GM12875 (cell line): ENCODE data around the gene DPP3.

ENCODE experiments used
- H3K4me3 ChIP-seq: one replicate; pipeline ENCODE4 v1.5.1; 2011; ENCODE audit warnings: low read depth, low read length, control low read depth
- CTCF ChIP-seq: IDR thresholded peaks from 2 replicates; pipeline ENCODE4 v1.5.1; 2011; ENCODE audit warnings: low read depth, mild to moderate bottlenecking, control low read depth, inconsistent platforms, low read length, moderate library complexity, borderline replicate concordance; ENCODE audit not compliant: insufficient read depth

DPP3 gene

GRCh38 chr11:66546368-66546965 lies 66.2 kb downstream of the DPP3 start, which contains the start of gene ACTN3:
ACTN3 (plus strand) TSS chr11:66546903; CDS start chr11:66546938, 35 bp downstream.
- H3K4me3 ChIP-seq: peak within 1 kb of the TSS; percentile 94
- no peak for TF ChIP-seq CTCF

GRCh38 chr11:66546966-66547661 lies 66.9 kb downstream of the DPP3 start:
- H3K4me3 ChIP-seq: no peak overlapping the region
- no peak for TF ChIP-seq CTCF

GRCh38 chr11:66547662-66548009 lies 67.4 kb downstream of the DPP3 start:
- TF ChIP-seq CTCF: no peak
- no peak overlapping the region for H3K4me3 ChIP-seq

- no peak for TF ChIP-seq CTCF
- H3K4me3 ChIP-seq: no peak overlapping the region
These were observed 67.8 kb downstream of the DPP3 start for GRCh38 chr11:66548041-66548440.

GRCh38 chr11:66548774-66549630 lies 68.8 kb downstream of the DPP3 start:
- TF ChIP-seq CTCF: no peak
- no peak overlapping the region for H3K4me3 ChIP-seq

- H3K4me3 ChIP-seq: no peak overlapping the region
- no peak for TF ChIP-seq CTCF
These were observed 69.5 kb downstream of the DPP3 start for GRCh38 chr11:66549696-66550095.
